NCI-H460 (cell line): ENCODE measurements around the gene AHDC1. TPM values are rescaled to one million over a fixed set of nuclear protein-coding genes. Genes with fewer than 3 reads are reported as not detected.

Experiments used
- DNase-seq: peaks from one replicate; pipeline ENCODE4 v3.0.0-alpha.2; 2016; ENCODE audit warnings: low read depth; ENCODE audit errors: extremely low read depth
- total RNA-seq: library from RNA; depleted of rRNA; stranded (reverse); fragments of >200 nt; shearing (Covaris generic); gene quantifications from 2 replicates; pipeline ENCODE4 v1.2.3, GENCODE V29; 2014

Gene AHDC1
- total RNA-seq, 1 experiment from 2014 or later, result 1.5 TPM

DNA sequence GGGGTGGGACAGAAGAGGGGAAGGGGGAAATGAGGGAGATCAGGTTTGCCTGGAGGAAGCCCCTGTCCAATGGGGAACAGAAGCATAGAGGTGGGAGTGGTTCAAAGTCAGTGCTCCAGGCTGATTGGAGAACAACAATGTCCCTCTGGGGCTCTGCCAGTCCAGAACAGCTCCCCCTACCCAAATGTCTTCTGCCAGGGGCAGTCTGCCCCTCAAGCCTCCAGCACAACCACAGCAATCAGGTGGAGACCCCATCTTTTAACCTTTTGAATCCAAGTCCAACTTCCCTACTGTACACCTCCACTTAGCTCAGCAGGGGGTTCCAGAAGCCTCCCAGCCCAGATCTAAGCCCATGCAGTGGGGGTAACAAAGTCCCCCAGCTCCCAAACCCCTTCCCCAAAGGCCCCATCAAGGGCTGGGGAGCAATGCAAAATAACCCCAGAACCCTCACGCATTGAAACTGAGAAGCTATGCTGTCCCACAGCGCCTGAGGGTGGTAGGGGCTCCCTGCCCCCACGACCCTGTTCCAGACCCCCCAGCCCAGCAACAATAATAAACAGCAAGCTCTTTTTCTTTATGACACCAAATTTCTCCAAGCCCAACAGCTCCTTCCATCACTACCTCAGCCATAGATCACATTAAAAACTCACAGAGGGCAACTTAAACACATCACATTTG lies 3.3 kb downstream of the AHDC1 start:
- DNase-seq, result no peak

DNA sequence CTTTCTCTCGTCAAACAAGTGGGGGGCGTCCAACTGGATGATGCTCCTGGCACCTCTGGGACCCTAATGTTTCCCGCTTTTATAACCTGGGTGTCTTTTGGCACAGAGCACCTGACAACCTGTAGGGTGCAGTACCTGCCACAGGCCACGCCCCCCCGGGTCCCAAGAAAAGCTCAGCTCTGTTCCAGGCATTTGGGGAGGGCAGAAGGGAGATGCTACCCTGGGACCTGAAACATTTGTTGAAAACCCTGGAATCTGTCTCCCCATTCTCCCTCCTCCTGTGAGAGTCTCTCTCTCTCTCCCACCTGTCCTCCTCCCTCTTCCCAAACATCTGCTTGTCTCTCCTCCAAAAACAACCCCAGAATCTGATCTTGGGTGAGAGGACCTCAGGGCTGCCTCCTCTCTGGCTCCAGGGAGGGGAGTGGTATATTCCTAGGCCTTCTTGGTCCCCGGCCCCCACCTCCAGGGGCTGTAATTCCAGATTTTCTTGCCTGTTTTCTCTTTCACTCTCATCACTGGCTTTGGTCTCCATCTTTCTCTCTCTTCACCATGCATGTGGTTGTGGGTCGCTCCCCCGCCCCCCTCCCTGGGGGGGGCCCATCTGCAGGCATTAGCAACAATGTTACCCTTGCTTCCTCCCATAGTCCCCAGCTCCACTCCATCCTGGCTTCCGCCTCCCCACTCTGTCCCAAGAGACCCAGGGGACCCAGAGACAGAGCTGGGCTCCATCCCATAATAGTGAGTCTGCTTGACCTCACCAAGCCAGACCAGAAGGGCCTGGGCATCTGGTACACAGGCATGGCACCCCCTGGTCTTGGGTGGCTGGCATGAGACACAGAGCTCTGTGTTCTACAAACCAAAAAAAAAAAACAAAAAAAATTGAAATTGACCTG lies 4.1 kb downstream of the AHDC1 start:
- no peak for DNase-seq

DNA sequence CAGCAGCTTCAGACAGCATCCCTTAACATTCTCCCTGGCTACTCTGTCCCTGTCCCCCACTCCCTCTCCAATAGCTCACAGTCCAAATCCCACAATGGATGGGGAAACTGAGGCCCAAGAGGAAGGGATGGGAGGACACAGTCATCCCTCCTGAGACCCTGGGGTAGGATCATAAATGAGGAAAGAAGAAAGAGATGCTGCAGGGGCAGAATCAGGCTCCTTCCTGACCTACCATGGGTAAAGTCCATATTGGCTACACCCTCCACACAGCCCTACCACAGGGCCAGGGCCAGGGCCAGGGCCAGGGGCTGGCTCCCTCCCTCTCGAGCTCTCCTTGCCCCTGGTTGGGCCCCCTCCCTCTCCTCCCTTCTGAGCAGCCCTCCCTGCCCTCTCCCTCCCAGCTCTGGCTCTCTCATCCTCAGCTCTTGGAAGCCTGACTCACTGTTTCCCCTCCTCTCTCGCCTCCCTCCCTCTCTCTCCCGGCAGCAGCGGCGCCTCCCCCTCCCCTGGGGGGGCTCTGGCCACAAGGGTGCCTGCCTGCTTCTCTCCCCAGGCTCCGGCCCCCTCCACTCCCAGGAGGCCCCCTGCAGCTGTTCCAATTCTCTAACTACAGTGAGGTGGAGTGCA lies 4.9 kb downstream of the AHDC1 start:
- no peak for DNase-seq

DNA sequence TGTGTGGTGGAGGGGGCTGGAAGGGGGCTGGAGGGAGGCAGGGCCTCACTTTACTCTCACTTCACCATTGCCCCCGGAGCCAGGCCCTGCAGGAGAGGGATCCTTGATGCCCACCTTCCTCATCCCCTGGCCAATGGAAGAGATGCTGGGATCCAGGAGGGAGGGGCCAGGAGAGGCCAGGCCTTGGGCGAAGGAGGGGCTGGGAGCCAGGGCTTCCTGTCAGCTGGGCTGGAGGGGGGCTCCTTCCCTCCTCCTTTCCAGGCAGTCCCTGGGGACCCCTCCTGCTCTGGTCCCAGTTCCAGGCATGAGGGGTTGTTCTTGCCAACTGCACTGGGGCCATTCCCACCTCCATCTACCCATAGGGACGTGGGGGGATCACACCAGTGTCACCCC lies 5.7 kb downstream of the AHDC1 start:
- DNase-seq, result no peak

GRCh38 chr1:27597516-27598294 lies 6.2 kb downstream of the AHDC1 start:
- no peak for DNase-seq

- DNase-seq, result no peak
Measured at GRCh38 chr1:27596986-27597385, 7.0 kb downstream of the AHDC1 start.

GRCh38 chr1:27596261-27596660 lies 7.7 kb downstream of the AHDC1 start:
- no peak for DNase-seq

DNA sequence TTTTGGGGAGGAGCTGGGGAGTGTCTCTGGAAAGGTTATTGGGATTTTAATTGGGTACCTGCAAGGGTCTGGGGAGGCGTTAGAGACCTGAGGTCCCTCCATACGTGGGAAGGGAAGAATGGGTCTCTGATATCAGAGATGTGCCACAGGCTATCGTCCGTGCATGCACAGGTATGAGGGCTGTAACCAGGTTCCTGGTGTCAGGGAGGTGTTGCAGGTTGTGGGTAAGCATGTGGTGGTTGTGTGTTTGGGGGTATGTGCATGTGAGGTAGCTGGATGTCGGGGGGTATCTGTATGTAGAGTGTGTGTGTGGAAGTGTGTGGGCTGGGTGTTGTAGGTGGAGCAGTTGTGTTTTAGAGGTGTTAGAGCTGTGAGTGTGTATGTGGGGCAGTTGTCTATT lies 8.3 kb downstream of the AHDC1 start:
- DNase-seq, result no peak

- no peak for DNase-seq
Measured at GRCh38 chr1:27594564-27595510, 9.1 kb downstream of the AHDC1 start.

DNA sequence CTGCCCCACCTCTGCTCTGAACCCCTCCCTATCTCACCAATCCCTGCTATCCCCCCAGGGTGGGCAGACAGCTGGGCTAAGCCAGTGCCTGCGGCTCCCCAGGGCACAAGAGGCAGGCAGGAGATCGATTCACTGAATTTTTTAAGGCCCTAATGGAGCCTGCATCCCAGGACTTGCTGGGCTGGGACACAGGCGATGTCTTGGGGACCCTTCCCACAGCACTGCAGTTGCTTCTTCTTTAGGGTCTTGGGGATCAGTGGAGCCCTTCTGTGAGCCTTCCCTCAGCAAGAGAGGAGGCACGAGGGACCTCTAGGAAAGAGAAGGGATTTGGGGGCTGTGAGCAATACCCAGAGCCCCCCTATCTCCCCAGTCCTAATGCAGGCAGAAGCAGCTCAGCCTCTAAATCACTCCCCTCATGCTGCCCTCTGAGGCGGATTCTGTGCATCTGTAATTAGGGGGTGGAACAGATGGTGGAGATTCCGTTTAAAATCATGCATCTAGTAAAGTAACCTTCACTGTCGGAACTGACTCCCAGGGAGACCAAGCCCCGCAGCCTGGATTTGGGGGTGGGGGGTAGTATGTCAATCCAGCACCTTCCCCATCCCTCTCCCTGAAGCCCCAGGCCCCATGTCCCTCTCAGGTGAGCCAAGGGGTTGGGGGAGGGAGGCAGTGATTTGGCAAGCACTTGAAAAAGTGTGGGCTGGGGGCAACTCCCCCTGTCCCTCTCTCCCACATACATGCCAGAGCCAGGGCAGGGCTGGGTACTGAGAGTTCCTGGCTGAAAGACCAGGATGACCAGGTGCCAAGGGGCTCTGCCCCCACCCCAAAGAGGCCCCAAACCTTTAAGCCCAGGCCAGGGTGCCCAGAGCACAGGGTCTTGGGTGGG lies 10.0 kb downstream of the AHDC1 start:
- no peak for DNase-seq

DNA sequence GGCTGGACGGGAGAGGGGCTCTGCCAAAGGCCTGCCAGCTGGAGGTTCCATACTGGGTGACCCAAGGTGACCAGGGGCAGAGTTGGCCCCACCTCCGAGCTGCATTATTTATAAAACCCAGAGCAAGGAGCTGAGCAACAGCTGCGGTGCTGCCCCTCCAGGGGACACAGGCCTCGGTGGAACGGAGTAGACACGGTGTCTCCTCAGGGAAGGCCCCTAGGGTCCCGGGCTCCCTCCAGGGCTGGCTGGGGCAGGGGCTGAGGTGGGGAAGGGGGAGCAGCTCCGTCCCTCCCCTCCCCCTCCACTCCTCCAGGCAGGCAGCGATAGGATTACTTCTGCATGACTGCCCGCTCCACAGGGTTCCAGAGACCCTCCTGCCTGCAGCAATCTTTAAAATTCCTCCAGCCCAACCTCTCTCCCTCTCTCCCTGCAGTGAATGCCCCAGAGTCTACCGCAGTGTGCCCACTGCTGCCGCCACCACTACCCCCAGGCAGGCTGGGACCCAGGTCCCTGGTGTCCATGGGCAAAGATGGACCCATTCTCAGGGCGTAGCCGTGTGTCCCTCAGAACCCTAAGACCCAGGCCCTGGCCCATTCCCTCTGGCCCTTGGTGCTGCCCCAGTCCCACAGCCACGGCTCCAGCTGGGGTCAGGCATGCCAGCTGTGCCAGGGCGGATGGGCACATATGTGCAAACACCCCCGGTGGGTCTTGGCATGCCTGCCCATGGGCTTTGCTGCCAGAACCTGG lies 10.8 kb downstream of the AHDC1 start:
- DNase-seq, result no peak

DNA sequence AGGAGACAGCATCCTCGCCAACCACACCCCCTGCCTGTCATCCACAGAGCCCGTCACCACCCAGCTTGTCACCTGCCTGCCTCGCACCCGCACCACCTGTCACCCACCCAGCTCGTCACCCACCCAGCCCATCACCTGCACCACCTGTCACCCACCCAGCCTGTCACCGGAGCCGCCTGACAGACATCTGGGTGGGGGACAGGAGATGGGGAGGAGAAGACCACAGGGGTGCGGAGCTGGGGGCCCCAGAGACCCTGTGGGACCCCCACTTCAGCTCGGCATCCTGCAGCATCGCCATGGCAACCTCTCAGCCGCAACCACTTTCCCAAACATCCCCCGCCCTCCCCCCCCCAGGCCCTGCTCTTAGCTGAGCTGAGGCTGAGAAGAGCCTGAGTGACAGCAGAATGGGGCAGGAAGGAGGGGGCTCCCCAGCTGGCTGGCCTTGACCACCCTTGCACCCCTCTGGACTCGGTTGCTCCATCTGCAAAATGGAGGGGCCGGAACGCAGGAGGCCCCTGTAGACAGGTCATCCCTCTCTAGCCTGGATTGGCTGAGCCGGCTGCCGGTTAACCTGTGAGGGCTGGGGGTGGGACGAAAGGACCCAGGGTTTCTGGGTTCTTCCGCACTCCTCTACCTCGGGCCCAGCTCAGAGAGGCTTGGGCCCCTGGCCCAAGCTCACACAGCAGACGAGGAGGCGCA lies 11.6 kb downstream of the AHDC1 start:
- no peak for DNase-seq

- no peak for DNase-seq
Measured at GRCh38 chr1:27591622-27592021, 12.3 kb downstream of the AHDC1 start.

GRCh38 chr1:27590917-27591508 lies 12.9 kb downstream of the AHDC1 start:
- DNase-seq, result no peak

GRCh38 chr1:27589841-27590426 lies 14.0 kb downstream of the AHDC1 start:
- no peak for DNase-seq

DNA sequence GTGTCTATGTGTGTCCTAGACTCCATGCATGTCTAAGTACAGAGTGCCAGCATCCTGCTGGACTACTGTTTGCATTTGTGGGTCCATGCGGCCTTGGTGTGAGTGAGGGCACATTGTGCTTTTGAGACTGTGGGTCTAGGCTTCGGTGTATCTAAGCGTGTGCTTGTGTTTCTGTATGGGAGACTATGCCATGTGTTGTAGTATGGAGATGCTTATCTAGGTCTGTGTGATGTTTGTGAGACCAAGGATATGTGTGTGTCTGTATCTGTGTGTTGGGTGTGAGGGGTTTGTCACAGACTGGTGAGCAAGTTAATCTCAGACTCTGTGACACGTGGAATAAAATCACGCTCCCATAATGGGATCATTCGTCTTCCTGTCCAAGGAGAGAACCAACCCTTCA lies 14.5 kb downstream of the AHDC1 start:
- no peak for DNase-seq
